PFSK-1 (cell line): ENCODE results near the gene ARNT2.

Experiments used
- POLR2AphosphoS5 ChIP-seq: IDR thresholded peaks from 2 replicates; pipeline ENCODE4 v1.6.1; 2012; ENCODE audit warnings: low read depth, mild to moderate bottlenecking, control low read depth, low read length, moderate library complexity
- TF ChIP-seq, protein P1 (sequence below), 2 experiments: IDR thresholded peaks; 2 replicates each; pipeline versions ENCODE4 v1.6.1 to v1.8.0; 2011 to 2012; ENCODE audit warnings: low read depth in 2 of 2, low read length in 2 of 2, control low read depth in 1 of 2, inconsistent platforms in 1 of 2, mild to moderate bottlenecking in 1 of 2, moderate library complexity in 1 of 2; ENCODE audit not compliant: insufficient read depth in 1 of 2

DNA sequence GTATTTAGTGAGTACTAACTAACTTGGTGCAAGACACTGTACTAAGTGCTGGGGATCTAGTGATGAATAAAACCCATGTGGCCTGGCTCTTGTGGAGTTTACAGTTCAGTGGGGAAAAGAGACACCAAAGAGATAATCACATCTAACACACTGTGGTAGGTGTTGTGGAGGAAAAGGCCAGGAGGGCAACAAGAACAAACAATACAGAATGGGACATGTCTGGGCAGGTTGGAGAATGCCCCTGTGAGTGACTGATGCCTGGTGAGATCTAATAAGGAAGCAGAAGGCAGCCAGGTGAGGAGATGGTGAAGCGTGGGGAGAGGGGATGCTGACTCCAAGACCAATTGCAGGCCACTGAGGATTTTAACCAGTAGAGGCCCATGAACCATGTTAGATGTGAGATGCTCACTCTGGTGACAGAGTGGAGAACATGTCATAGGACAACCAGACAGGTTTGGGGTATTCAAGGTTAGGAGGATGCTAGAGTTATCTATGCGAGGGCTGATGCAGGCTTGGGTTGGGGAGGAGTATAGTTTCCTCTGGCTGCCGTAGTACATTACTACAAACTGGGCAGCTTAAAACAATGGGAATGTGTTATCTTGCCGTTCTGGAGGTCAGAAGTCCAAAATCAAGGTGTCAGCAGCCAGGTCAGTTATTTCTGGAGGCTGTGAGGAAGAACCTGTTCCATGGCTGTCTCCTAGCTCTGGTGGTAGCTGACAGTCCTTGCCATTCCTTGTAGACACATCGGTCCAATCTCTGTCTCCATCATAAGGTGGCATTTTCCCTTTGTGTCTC lies 81.4 kb downstream of the ARNT2 start:
- no peak for TF ChIP-seq POLR2AphosphoS5
- TF ChIP-seq, protein P1, sequence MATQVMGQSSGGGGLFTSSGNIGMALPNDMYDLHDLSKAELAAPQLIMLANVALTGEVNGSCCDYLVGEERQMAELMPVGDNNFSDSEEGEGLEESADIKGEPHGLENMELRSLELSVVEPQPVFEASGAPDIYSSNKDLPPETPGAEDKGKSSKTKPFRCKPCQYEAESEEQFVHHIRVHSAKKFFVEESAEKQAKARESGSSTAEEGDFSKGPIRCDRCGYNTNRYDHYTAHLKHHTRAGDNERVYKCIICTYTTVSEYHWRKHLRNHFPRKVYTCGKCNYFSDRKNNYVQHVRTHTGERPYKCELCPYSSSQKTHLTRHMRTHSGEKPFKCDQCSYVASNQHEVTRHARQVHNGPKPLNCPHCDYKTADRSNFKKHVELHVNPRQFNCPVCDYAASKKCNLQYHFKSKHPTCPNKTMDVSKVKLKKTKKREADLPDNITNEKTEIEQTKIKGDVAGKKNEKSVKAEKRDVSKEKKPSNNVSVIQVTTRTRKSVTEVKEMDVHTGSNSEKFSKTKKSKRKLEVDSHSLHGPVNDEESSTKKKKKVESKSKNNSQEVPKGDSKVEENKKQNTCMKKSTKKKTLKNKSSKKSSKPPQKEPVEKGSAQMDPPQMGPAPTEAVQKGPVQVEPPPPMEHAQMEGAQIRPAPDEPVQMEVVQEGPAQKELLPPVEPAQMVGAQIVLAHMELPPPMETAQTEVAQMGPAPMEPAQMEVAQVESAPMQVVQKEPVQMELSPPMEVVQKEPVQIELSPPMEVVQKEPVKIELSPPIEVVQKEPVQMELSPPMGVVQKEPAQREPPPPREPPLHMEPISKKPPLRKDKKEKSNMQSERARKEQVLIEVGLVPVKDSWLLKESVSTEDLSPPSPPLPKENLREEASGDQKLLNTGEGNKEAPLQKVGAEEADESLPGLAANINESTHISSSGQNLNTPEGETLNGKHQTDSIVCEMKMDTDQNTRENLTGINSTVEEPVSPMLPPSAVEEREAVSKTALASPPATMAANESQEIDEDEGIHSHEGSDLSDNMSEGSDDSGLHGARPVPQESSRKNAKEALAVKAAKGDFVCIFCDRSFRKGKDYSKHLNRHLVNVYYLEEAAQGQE (IDR thresholded peaks at IDR 0.05; ENCODE audit: insufficient read depth in 1 of 2, low read depth in 2 of 2, low read length in 2 of 2), result no peak
